ENCODE measurements around the gene DAZAP1. TPM values are rescaled to one million over a fixed set of nuclear protein-coding genes. Genes with fewer than 3 reads are reported as not detected.

Gene DAZAP1
- total and polyA plus RNA-seq, 2 of the 4 experiments (the other 2 are of a cell fraction): 22.0 to 62.8 TPM

DNA sequence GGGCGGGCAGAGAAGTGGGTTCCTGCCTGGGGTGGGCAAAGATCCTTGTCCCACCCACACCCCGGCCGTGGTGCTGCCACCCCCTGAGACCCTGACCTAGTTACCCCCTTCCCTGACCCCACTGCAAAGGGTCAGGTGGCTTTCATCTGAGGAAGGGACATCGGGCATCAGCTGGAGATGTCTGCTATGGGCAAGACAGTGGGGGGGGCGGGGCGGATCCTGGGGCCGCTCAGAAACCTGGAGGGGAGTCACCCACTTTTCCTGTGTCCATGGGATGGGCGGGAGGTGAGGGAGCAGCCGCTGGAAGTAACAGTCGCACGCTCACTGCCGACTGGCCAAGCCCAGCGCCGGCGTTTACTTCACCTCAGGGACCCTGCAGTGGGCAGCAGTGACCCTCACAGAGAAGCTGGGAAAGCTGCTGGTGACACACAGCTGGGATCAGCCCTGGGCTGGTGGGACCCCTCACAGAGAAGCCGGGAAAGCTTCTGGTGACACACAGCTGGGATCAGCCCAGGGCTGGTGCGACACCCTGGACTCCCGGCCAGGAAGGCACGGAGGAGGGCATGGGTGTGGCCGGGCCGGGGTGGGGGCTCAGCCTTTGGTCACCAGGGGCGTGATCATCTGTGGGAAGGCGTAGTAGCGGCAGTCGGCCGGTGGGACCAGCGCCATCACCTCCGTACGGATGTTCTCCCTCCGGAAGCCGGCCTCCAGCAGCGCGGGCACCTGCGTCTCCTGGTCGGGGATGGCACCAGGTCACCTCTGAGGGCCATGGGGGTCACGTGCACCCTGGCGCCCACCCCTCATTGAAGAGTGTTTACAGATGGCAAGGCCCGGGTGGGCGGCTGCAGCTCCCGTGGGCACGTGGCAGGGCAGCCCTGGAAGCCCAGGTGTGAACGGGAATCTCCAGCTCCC, 10.4 kb upstream of the DAZAP1 start:
- H2BK5ac ChIP-seq (ENCODE audit: low read depth, low read length, poor library complexity, severe bottlenecking): no peak overlapping the region
- H2BK20ac ChIP-seq (ENCODE audit: low read depth, low read length): no peak overlapping the region
- no peak overlapping the region for H2BK120ac ChIP-seq (ENCODE audit: low read depth, low read length)
- peak overlapping the region; percentile 85 for H2AK9ac ChIP-seq (replicated peaks; ENCODE audit: low read depth, low read length, poor library complexity)
- ChIA-PET CTCF (no interaction called here), POLR2A (ENCODE audit: unreplicated experiment) (no interaction called here)
- no peaks in the 10 kb centered on the region for H3K9me3 ChIP-seq (ENCODE audit: control insufficient read depth, insufficient read depth, low read length)
- no peak for TF ChIP-seq CEBPB (IDR thresholded peaks at IDR 0.05; ENCODE audit: low read depth, low read length)
- TF ChIP-seq, protein P1, sequence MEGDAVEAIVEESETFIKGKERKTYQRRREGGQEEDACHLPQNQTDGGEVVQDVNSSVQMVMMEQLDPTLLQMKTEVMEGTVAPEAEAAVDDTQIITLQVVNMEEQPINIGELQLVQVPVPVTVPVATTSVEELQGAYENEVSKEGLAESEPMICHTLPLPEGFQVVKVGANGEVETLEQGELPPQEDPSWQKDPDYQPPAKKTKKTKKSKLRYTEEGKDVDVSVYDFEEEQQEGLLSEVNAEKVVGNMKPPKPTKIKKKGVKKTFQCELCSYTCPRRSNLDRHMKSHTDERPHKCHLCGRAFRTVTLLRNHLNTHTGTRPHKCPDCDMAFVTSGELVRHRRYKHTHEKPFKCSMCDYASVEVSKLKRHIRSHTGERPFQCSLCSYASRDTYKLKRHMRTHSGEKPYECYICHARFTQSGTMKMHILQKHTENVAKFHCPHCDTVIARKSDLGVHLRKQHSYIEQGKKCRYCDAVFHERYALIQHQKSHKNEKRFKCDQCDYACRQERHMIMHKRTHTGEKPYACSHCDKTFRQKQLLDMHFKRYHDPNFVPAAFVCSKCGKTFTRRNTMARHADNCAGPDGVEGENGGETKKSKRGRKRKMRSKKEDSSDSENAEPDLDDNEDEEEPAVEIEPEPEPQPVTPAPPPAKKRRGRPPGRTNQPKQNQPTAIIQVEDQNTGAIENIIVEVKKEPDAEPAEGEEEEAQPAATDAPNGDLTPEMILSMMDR (conservative IDR thresholded peaks at IDR 0.05; ENCODE audit: low read depth, low read length): no peak
- no peak for TF ChIP-seq NFE2L2 (IDR thresholded peaks at IDR 0.05; ENCODE audit: low read depth, low read length)
- TF ChIP-seq RFX5 (IDR thresholded peaks at IDR 0.05; ENCODE audit: low read depth, low read length): no peak
- no peak overlapping the region for H4K5ac ChIP-seq (ENCODE audit: low read depth, low read length)
- peaks cover 4% of the 10 kb centered on the region for H3K4me1 ChIP-seq (ENCODE audit: control insufficient read depth, insufficient read depth, low read length)
- H4K8ac ChIP-seq (ENCODE audit: low read depth in 2 of 2, low read length in 2 of 2): no peak overlapping the region
- intact Hi-C loops (cut with micrococcal nuclease) (no loop called here), in situ Hi-C loops (cut with MboI; ENCODE audit: low sequenced_read_pairs) (no loop called here), dilution Hi-C loops (cut with HindIII; ENCODE audit: low sequenced_read_pairs, unreplicated experiment) (no loop called here)
- ATAC-seq (ENCODE audit: low read depth) (no peak), DNase-seq (no peak)
- H3K14ac ChIP-seq (replicated peaks; ENCODE audit: low read depth, low read length): no peak overlapping the region
- peaks cover 0 to 10% of the 10 kb centered on the region in 2 experiments; a peak in 3 of 4 replicates for H3K79me1 ChIP-seq (ENCODE audit: low read depth in 1 of 2, low read length in 2 of 2)
- H3K4me2 ChIP-seq (ENCODE audit: low read depth, low read length): no peak overlapping the region
- no peak overlapping the region for H2AFZ ChIP-seq (replicated peaks; ENCODE audit: low read length, poor library complexity)
- no TSS peak for BruUV-seq (replicated peaks)
- no peak overlapping the region for H3K27ac ChIP-seq (ENCODE audit: insufficient read depth, low read length)
- H3K23ac ChIP-seq (ENCODE audit: low read depth, low read length): no peak overlapping the region
- no peaks in the 10 kb centered on the region for H3K27me3 ChIP-seq (ENCODE audit: control insufficient read depth, insufficient read depth, low read length)
- H3K18ac ChIP-seq (ENCODE audit: low read depth, low read length): no peak overlapping the region
- H3K36me3 ChIP-seq (ENCODE audit: control insufficient read depth, insufficient read depth, low read length): peaks cover 11% of the 10 kb centered on the region
- H3K9ac ChIP-seq (ENCODE audit: low read depth, low read length): no peak overlapping the region
- WGBS, 2 experiments (ENCODE audit: extremely low coverage in 2 of 2, insufficient read length in 1 of 2): 84% methylated on average over 27 of the region's 42 CpGs; no CpG with 5 or more reads in 1 of the 2 experiments
- H4K91ac ChIP-seq (ENCODE audit: insufficient read depth, low read depth, low read length): no peak overlapping the region
- H4K20me1 ChIP-seq (ENCODE audit: insufficient read depth, low read length): no peaks in the 10 kb centered on the region
- H3K4me3 ChIP-seq (ENCODE audit: insufficient read depth, low read depth, low read length): no peak overlapping the region
- no peak overlapping the region for H3K4ac ChIP-seq (ENCODE audit: low read depth, low read length)
- no peaks in the 10 kb centered on the region for H3K9me1 ChIP-seq (ENCODE audit: insufficient read depth, low read length)
- H3K56ac ChIP-seq (ENCODE audit: extremely low read depth, insufficient read depth, low read length): no peak overlapping the region
- no peak overlapping the region for H2BK15ac ChIP-seq (ENCODE audit: low read depth, low read length)
- H2AK5ac ChIP-seq (ENCODE audit: low read depth, low read length): no peak overlapping the region
